ENCODE results near the gene KRTAP5-11.
A peak's percentile ranks its signal among the peaks of the same experiment; 100 is the strongest.
"Not testable (repeated sequence)": the region's sequence is repeated elsewhere in the genome, so short reads cannot be mapped to it uniquely, and the experiment has no call there.

Gene KRTAP5-11

GRCh38 chr11:71580057-71581003 lies 2.3 kb downstream of the KRTAP5-11 start:
- DNase-seq (ENCODE audit: low read depth), result peak; percentile 73

DNA sequence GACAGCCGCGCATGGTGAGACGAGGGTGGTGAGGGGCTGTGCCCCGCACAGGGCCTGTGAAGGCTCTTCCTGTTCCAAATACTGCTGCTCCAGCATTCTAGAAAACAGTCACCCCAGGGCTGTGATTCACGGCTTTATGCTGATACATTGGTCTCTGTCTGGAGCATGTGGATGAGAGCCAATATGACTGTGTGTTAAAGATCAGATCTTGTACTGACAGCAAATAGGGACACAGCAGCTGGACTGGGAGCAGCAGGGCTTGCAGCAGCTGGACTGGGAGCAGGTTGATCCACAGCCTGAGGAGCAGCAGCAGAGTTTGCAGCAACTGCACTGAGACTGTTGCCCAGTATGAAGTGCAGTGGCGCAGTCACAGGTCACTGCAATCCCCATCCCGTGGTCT lies 3.2 kb downstream of the KRTAP5-11 start:
- DNase-seq (ENCODE audit: low read depth), result not testable (repeated sequence)

- DNase-seq (ENCODE audit: low read depth), result no peak
Measured at GRCh38 chr11:71577469-71578004, 5.1 kb downstream of the KRTAP5-11 start.

DNA sequence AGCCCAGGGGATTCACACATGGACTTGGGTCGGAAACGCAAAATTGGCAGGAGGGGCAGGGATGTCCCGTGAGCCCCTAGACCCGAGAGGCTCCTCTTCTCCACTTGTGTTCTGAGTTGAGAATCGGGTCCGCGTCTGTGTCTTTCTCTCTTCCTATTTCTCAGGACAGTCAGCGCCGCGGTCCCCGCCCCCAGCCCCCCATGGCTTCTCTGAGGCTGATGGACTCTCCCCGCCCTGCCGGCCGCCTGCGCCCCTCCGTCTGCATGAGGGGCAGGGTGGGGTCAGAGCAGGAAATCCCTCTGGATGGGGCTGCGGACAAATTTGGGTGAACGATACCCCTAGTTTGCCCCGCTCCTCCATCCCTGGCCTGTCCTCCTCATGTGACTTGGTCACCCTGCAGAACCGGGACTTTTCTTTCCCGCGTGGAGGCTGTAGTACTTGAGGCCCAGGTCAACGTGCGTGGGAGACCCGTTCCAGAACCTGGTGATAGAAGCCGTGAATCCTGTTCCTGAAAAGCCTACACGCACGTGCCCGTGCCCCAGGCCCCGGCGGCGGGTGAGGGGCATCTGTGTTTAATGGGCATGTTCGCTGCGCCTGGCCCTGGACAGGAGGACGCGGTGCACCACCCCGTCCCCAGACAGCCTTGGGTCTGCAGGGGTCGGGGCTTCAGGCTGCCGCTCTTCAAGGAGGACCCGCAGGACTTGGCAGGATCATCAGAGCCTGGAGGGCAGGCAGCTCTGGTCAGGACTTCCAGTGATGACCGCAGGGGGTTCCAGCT lies 5.8 kb downstream of the KRTAP5-11 start:
- DNase-seq (ENCODE audit: low read depth), result not testable (repeated sequence)

DNA sequence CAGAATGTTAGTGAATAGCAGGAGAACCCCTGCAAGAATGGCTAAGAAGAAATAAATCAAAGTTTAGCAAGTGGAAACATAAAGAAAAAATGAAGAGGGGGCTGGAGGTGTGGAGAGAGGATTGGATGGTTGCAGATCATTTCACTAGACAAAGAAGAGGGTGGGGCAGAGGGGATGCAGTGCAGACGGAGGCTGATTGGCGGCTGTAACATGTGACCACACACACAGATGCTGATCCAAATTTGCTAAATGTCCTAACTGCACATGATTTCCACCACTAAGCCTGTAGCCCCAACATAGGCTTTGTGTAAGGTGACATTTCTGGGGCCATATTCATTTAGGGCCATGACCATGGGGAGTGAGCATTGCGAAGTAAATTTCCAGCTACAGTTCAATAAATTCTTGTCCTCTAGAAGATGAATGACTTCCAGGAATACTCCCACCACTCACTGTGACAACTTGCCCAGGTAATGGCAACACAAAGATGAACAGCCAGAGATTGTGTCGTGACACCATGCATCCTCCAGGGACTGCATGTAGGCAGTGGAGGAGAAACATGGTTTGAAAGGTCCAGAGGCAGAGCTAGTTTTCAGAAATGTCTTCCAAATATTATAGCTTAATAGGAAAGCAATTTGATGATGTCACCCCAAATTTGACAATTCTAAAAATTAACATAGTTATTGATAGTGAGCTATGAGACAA lies 6.8 kb downstream of the KRTAP5-11 start:
- no peak for DNase-seq (ENCODE audit: low read depth)

DNA sequence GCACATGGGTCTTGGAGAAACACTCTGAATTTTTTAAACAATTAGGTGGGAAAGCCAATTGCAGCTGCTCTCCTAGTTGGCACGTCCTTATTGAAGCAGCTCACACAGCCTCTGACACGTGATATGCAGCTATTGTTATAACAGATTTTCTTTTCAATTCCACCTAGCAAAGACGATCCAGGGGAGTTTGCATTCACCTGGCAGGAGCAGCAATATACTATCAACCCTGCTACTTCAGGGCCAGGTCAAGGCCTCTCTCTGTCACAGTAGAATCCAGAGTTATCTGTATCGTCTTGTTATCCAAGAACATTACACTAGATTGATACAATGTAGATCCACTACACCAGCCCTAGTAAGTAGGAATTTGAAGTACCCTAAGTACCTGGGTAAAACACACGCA lies 8.3 kb downstream of the KRTAP5-11 start:
- no peak for DNase-seq (ENCODE audit: low read depth)

- no peak for DNase-seq (ENCODE audit: low read depth)
Measured at GRCh38 chr11:71572811-71573210, 9.9 kb downstream of the KRTAP5-11 start.

- not testable (repeated sequence) for DNase-seq (ENCODE audit: low read depth)
Measured at GRCh38 chr11:71571101-71571850, 11.4 kb downstream of the KRTAP5-11 start.

DNA sequence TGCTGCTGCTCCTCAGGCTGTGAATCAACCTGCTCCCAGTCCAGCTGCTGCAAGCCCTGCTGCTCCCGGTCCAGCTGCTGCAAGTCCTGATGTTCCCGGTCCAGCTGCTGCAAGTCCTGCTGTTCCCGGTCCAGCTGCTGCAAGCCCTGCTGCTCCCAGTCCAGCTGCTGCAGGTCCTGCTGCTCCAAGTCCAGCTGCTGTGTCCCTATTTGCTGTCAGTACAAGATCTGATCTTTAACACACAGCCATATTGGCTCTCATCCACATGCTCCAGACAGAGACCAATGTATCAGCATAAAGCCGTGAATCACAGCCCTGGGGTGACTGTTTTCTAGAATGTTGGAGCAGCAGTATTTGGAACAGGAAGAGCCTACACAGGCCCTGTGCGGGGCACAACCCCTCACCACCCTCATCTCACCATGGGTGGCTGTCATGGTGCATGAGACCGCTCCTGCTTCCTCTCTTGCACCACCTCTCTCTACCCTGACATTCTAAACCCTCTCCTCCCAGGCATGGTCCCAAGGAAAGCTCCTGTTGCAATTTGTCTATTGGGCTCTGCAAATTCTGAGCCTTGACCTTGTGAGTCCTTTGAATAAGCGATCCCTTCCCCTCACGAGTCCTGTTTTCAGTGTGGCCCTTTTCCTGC lies 13.8 kb downstream of the KRTAP5-11 start:
- DNase-seq (ENCODE audit: low read depth), result no peak

GRCh38 chr11:71567633-71568032 lies 15.0 kb downstream of the KRTAP5-11 start:
- not testable (repeated sequence) for DNase-seq (ENCODE audit: low read depth)

- not testable (repeated sequence) for DNase-seq (ENCODE audit: low read depth)
Measured at GRCh38 chr11:71566626-71567599, 15.8 kb downstream of the KRTAP5-11 start.

GRCh38 chr11:71566081-71566620 lies 16.5 kb downstream of the KRTAP5-11 start:
- DNase-seq (ENCODE audit: low read depth), result no peak

DNA sequence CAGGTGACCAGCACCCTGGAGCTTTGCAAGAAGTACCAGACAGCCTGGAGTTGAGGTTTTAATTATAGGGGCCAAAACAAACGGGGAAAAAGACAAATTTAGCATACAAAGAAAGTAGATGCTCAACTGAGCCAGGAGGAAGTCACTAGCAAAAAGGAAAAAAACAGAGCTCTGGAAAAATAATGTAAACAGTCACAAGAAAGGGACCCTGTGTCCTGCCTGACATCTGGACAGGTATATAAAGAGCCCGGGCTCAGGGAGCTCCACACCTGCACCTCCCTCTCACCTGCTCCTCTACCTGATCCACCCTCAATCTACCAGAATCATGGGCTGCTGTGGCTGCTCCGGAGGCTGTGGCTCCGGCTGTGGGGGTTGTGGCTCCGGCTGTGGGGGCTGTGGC lies 17.4 kb downstream of the KRTAP5-11 start, which contains the start of gene KRTAP5-10:
TSS of gene KRTAP5-10 (plus strand) at position 301 of the 400 bp plus-strand sequence. CDS start at position 326, 25 bp downstream.
- DNase-seq (ENCODE audit: low read depth), result no peak

DNA sequence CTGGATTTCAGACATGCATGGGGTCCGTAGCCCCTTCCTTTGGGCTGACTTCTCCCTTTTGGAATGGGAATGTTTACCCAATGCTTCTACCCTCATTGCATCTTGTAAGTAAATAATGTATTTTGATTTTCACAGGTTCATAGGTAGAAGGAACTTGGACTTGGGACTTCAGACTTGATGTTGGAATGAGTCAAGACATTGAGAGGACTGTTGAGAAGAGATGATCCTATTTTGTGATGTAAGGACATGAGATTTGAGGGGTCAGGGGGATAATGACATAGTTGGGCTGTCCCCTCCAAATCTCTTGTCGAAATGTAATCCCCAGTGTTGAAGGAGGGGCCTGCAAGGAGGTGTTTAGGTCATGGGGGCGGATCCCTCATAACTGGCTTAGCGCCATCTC lies 18.2 kb downstream of the KRTAP5-11 start:
- DNase-seq (ENCODE audit: low read depth), result no peak

GRCh38 chr11:71563406-71563805 lies 19.3 kb downstream of the KRTAP5-11 start:
- peak; percentile 83 for DNase-seq (ENCODE audit: low read depth)

DNA sequence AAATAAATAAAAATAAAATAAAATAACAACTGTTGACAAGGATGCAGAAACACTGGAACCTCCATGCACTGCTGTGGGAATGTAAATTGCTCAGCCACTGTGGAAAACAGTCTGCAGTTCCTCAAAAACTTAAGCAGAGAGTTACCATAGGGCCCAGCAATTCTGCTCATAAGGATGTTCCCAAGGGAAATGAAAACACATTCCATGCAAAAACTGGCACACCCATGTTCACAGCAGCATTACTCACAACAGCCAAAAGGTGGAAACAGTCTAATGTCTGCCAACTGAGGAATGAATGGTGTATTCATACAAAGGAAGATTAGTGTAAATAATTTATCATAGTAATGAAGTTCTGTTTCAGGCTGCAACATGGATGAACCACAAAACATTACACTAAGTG lies 20.6 kb downstream of the KRTAP5-11 start:
- no peak for DNase-seq (ENCODE audit: low read depth)

DNA sequence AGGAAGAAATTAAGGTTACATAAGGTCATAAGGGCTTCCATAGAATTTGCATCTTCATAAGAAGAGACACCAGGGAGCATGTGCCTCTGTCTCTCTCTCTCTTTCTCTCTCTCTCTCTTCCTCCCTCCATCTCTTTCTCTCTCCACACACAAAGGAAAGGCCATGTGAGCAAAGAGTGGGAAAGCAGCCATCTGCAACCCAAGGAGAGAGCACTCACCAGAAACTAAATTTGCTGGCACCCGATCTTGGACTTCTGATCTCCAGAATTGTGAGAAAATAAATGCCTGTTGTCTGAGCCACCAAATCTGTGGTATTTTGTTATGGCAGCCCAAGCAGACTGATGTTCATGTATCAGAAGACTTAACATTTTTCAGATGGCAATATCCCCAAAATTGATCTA lies 23.7 kb downstream of the KRTAP5-11 start:
- DNase-seq (ENCODE audit: low read depth), result no peak

GRCh38 chr11:71557257-71557656 lies 25.4 kb downstream of the KRTAP5-11 start:
- no peak for DNase-seq (ENCODE audit: low read depth)

DNA sequence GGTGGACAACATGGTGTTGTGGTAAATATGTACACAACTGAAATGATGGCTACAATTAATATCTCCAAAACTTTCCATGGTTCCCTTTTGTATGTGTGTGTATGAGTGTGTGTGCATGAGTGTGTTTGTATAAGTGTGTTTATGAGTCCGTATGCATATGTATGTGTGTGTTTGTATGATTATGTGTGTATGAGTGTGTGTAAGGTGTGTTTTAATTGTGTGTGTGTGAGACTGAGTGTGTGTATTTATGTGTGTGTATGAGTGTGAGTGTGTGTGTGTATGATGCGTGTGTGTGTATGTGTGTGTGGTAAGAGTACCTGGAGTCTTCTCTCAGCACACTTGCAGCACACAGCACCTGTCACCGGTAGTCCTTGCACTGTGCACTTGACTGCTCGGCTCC lies 26.7 kb downstream of the KRTAP5-11 start:
- DNase-seq (ENCODE audit: low read depth), result no peak

Measured in iris pigment epithelial cell (primary cell).